HL-60 (cell line): ENCODE data around the gene SLC7A14.

Source experiments
- CTCF ChIP-seq: IDR thresholded peaks from one replicate; pipeline ENCODE4 v1.5.1; 2011; ENCODE audit warnings: low read length, control low read depth, inconsistent platforms; ENCODE audit not compliant: insufficient read depth
- GABPA ChIP-seq: IDR thresholded peaks from 2 replicates; pipeline ENCODE4 v1.6.1; 2012; ENCODE audit warnings: low read depth
- POLR2AphosphoS5 ChIP-seq: IDR thresholded peaks from 2 replicates; pipeline ENCODE4 v1.6.1; 2012; ENCODE audit warnings: low read depth
- SPI1 ChIP-seq: IDR thresholded peaks from 2 replicates; pipeline ENCODE4 v1.6.1; 2012; ENCODE audit warnings: low read depth, mild to moderate bottlenecking, borderline replicate concordance

GRCh38 chr3:170484869-170485268, 101.0 kb downstream of the SLC7A14 start:
- no peak for TF ChIP-seq POLR2AphosphoS5
- TF ChIP-seq CTCF = no peak
- no peak for TF ChIP-seq GABPA
- TF ChIP-seq SPI1 = no peak
